GM12875 (cell line): ENCODE measurements around the gene PRKAB1.
"Not testable (repeated sequence)": the region's sequence is repeated elsewhere in the genome, so short reads cannot be mapped to it uniquely, and the experiment has no call there.

Source experiments
- H3K4me3 ChIP-seq: one replicate; pipeline ENCODE4 v1.5.1; 2011; ENCODE audit warnings: low read depth, low read length, control low read depth
- CTCF ChIP-seq: IDR thresholded peaks from 2 replicates; pipeline ENCODE4 v1.5.1; 2011; ENCODE audit warnings: low read depth, mild to moderate bottlenecking, control low read depth, inconsistent platforms, low read length, moderate library complexity, borderline replicate concordance; ENCODE audit not compliant: insufficient read depth

PRKAB1 gene

GRCh38 chr12:119699199-119699760, 31.3 kb downstream of the PRKAB1 start:
- H3K4me3 ChIP-seq = no peak overlapping the region
- no peak for TF ChIP-seq CTCF

- H3K4me3 ChIP-seq = no peak overlapping the region
- no peak for TF ChIP-seq CTCF
Observed at GRCh38 chr12:119700078-119700477, 32.1 kb downstream of the PRKAB1 start.

DNA sequence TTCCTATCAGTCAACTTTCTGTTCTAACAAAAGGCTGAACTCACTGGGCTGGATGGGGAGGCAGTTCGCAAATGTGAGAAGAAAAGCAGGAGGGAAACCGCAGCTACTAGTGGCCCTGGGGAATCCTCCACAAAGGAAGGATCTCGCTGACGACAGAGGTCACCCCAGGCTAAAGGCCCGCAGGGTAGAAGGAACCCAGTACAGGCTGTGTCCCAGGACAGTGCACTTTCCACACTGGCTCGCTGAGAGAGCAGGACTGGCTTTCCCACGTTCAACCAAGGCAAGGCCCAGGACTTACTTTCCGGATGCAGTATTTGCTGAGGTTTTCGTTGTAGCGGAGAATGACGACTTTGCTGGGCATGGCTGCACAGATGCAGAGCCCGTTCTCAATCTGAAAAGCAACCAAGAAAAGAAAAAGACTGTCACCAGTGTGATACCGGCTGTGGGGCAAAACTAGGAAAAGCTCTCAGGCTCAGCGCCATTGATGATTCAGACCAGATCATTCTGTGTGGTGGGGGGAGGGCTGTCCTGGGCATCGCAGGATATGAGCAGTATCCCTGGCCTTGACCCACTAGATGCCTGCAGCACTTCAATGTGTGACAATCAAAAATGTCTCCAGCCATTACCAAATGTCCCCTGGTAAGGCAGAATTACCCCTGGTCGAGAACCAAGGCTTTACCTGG, 36.3 kb downstream of the PRKAB1 start:
- no peak for TF ChIP-seq CTCF
- H3K4me3 ChIP-seq = no peak overlapping the region

GRCh38 chr12:119705182-119705581, 37.2 kb downstream of the PRKAB1 start:
- no peak overlapping the region for H3K4me3 ChIP-seq
- no peak for TF ChIP-seq CTCF

DNA sequence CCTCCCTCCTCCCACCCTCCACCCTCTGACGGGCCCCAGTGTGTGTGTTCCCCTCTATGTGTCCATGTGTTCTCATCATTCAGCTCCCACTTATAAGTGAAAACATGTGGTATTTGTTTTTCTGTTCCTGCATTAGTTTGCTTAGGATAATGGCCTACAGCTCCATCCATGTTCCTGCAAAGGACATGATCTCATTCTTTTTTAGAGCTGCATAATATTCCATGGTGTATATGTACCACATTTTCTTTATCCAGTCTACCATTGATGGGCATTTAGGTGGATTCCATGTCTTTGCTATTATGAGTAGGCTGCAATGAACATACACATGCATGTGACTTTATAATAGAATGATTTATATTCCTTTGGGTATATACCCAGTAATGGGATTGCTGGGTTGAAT, 38.5 kb downstream of the PRKAB1 start:
- not testable (repeated sequence) for H3K4me3 ChIP-seq

DNA sequence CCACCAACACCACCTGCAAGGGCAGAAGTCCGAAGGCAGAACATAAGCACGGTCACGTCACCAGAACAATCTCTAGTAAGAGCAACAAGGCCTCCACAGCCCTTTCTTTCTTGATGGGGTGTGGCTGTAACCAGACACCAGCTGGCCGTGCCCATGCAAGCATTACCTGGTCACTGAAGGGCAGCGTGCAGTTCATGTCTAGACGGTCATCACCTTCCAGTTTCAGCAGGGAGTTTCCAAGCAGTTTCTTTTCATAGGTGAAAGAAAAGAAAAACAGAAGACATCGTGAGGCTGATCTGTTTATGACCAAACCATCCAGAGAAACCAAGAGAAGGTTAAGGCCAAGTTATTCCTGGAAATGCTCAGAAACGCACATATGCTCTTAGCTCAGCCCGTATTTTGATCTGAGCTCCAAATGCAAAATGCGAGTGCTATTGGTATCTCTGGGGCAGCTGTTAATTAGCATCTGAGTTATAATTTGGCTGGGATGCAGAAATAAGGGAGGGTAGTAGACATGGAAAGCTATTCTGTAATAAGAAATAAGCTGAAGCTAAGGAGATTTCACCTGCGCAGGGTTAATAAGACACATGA, 42.5 kb downstream of the PRKAB1 start:
- no peak overlapping the region for H3K4me3 ChIP-seq
- TF ChIP-seq CTCF = no peak

DNA sequence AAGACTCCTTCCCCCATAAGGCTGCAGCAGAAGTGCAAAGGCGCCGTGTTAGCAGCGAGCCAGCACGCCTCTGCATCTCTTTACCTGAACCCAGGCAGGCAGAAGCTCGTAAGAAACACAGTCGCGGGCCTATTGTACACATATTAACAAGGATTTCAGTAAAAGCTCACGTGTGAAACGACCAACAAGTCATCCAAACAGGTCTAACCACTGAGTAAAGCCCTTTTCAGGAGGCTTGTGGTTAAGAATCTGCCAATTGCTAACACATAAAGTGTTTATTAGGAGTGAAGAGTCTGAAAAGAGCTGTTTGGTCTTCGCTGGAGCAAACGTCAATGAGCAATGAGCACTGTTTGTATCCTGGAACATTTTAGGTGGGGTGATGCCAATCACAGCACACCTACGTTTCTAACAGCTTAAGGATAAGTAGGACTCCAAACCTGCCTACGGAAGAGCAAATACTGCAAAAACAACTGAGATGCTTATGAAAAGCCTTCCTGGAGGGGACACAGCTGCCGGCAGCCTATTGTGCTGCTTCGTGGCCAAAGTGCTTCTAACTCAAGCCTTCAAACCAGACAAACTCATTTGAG, 43.1 kb downstream of the PRKAB1 start:
- no peak for TF ChIP-seq CTCF
- no peak overlapping the region for H3K4me3 ChIP-seq
